ENCODE measurements around the gene CFAP77.

DNA sequence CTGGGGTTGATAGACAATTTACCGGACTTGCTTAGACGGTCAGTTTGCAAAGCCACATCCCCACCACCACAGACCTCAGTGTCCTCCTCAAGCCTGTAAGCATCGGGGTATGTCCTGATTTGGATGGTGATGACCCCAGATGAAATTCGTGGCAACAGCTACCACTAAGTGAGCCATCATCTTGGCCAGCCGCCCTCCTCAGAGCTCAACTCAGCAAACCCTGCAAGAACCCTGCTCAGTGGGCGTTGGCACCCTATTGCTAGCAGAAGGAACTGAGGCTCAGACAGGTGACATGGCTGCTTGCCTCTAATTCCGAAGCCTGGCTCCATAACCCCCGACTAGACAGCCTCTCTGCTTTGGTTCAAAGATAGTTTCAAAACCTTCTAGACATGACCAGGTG lies 131.0 kb downstream of the CFAP77 start:
- no peak for TF ChIP-seq FOXM1 (IDR thresholded peaks at IDR 0.05; ENCODE audit: borderline replicate concordance)
- no peak for TF ChIP-seq FOXK2 (IDR thresholded peaks at IDR 0.05)
- no peak for TF ChIP-seq ELF4 (IDR thresholded peaks at IDR 0.05)
- no peak for TF ChIP-seq BHLHE40 (IDR thresholded peaks at IDR 0.05; ENCODE audit: borderline replicate concordance)
- no peak for TF ChIP-seq LEF1 (IDR thresholded peaks at IDR 0.05; ENCODE audit: borderline replicate concordance)
- no peak for TF ChIP-seq SP1 (IDR thresholded peaks at IDR 0.05)
- no peak for TF ChIP-seq SUZ12 (IDR thresholded peaks at IDR 0.05)
- TF ChIP-seq HDGF (IDR thresholded peaks at IDR 0.05; ENCODE audit: borderline replicate concordance) = no peak
- TF ChIP-seq, protein P1, sequence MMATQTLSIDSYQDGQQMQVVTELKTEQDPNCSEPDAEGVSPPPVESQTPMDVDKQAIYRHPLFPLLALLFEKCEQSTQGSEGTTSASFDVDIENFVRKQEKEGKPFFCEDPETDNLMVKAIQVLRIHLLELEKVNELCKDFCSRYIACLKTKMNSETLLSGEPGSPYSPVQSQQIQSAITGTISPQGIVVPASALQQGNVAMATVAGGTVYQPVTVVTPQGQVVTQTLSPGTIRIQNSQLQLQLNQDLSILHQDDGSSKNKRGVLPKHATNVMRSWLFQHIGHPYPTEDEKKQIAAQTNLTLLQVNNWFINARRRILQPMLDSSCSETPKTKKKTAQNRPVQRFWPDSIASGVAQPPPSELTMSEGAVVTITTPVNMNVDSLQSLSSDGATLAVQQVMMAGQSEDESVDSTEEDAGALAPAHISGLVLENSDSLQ (IDR thresholded peaks at IDR 0.05) = no peak
- no peak for TF ChIP-seq TARDBP (IDR thresholded peaks at IDR 0.05)
- no peak for TF ChIP-seq NFRKB (IDR thresholded peaks at IDR 0.05)
- no peak for TF ChIP-seq FOXA1 (IDR thresholded peaks at IDR 0.05)
- no peak for TF ChIP-seq ARNT (IDR thresholded peaks at IDR 0.05)
- TF ChIP-seq ZNF384 (IDR thresholded peaks at IDR 0.05) = no peak

All from HEK293T (cell line).